BLaER1 (cell line): ENCODE measurements around the gene ROCK2.
A peak's percentile ranks its signal among the peaks of the same experiment; 100 is the strongest.
"Not testable (repeated sequence)": the region's sequence is repeated elsewhere in the genome, so short reads cannot be mapped to it uniquely, and the experiment has no call there.

Experiments
- H3K27ac ChIP-seq: shearing (Covaris generic); formaldehyde crosslinking; 2 replicates; pipeline ENCODE4 v1.8.1; 2022
- H3K27me3 ChIP-seq: shearing (Covaris generic); formaldehyde crosslinking; 2 replicates; pipeline ENCODE4 v1.8.1; 2022
- H3K36me3 ChIP-seq: shearing (Covaris generic); formaldehyde crosslinking; 2 replicates; pipeline ENCODE4 v1.8.1; 2022
- H3K4me1 ChIP-seq: shearing (Covaris generic); formaldehyde crosslinking; 2 replicates; pipeline ENCODE4 v1.8.1; 2022
- H3K4me2 ChIP-seq: shearing (Covaris generic); formaldehyde crosslinking; 2 replicates; pipeline ENCODE4 v1.8.1; 2022
- H3K4me3 ChIP-seq: shearing (Covaris generic); formaldehyde crosslinking; 2 replicates; pipeline ENCODE4 v1.8.1; 2022
- H3K9ac ChIP-seq: shearing (Covaris generic); formaldehyde crosslinking; 2 replicates; pipeline ENCODE4 v1.8.1; 2022
- H3K9me3 ChIP-seq: shearing (Covaris generic); formaldehyde crosslinking; 2 replicates; pipeline ENCODE4 v1.8.1; 2022
- H4K20me1 ChIP-seq: shearing (Covaris generic); formaldehyde crosslinking; 2 replicates; pipeline ENCODE4 v1.8.1; 2022
- Cebpa-rat ChIP-seq: shearing (Covaris generic); IDR thresholded peaks from 2 replicates; pipeline ENCODE4 v1.8.1; 2022

Gene ROCK2

DNA sequence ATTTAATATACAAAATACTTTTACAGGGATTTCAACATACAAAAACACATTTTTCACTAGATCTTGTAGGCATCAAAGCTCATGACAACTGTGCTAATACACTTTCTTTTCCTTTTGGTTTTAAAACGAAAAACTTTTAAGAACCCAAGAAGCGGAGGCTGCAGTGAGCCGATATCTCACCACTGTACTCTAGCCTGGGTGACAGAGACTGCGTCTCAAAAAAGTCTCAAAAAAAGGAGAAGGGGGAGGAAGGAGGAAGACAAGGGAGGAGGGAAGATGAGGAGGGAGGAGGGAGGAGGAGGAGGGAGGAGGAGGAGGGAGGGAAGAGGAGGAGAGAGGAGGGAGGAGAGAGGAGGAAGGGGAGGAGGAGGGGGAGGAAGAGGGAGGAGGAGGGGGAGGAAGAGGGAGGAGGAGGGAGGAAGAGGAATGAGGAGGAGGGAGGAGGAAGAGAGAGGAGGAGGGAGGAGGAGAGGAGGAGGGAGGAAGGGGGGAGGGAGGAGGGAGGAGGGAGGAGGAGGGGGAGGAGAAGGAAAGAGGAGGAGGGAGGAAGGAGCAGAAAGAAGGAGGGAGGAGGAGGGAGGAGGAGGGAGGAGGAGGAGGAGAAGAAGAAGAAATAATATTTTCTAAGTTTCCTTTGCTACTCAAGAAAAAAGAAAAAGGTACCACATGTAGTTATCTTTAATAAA, 13.8 kb downstream of the ROCK2 start:
- peaks cover 14% of the 10 kb centered on the region; the same call in 1 of the 2 replicates for H3K4me1 ChIP-seq
- no peak for TF ChIP-seq Cebpa-rat
- H3K27ac ChIP-seq, result no peak overlapping the region
- H3K36me3 ChIP-seq, result peaks cover 19% of the 10 kb centered on the region
- no peak overlapping the region for H3K4me2 ChIP-seq
- H4K20me1 ChIP-seq, result peaks cover 71% of the 10 kb centered on the region
- no peak overlapping the region for H3K4me3 ChIP-seq
- no peak overlapping the region for H3K9ac ChIP-seq
- no peaks in the 10 kb centered on the region for H3K27me3 ChIP-seq
- H3K9me3 ChIP-seq, result peaks cover 33% of the 10 kb centered on the region

DNA sequence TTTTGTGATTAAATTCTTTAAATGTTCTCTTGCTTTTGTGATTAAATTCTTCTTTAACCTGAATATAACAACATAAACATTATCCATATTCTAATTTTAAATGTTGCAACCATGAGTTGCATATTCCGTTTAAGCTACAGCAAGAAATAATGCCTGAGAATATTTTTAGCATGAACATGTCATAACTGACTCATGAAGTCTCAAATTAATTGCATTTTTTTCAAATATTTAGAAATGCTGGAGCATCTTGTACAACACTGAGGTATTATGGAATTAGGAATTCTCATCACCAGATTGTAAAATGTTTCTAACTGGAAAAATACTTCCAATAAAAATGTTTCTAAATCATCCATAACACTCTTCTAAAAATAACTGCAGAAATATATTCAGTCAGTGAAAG, 14.7 kb downstream of the ROCK2 start:
- peaks cover 79% of the 10 kb centered on the region for H4K20me1 ChIP-seq
- no peaks in the 10 kb centered on the region for H3K27me3 ChIP-seq
- H3K27ac ChIP-seq, result no peak overlapping the region
- peaks cover 14% of the 10 kb centered on the region; the same call in 1 of the 2 replicates for H3K4me1 ChIP-seq
- H3K4me2 ChIP-seq, result no peak overlapping the region
- peaks cover 33% of the 10 kb centered on the region for H3K9me3 ChIP-seq
- peaks cover 19% of the 10 kb centered on the region for H3K36me3 ChIP-seq
- no peak overlapping the region for H3K9ac ChIP-seq
- no peak overlapping the region for H3K4me3 ChIP-seq
- TF ChIP-seq Cebpa-rat, result no peak

DNA sequence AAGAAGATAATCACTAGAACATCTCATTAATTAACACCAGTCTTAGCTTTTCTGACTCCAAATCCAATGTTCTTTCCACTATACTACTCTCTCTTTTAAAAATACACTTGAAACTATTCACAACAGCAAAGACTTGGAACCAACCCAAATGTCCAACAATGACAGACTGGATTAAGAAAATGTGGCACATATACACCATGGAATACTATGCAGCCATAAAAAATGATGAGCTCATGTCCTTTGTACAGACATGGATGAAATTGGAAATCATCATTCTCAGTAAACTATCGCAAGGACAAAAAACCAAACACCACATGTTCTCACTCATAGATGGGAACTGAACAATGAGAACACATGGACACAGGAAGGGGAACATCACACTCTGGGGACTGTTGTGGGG, 15.9 kb downstream of the ROCK2 start:
- H3K27ac ChIP-seq, H3K4me3 ChIP-seq, H3K9ac ChIP-seq, H3K27me3 ChIP-seq, H3K4me2 ChIP-seq: not testable (repeated sequence)
- H3K4me1 ChIP-seq, result peaks cover 14% of the 10 kb centered on the region; the same call in 1 of the 2 replicates
- peaks cover 14% of the 10 kb centered on the region; the same call in 1 of the 2 replicates for H3K36me3 ChIP-seq
- peaks cover 21% of the 10 kb centered on the region for H3K9me3 ChIP-seq
- H4K20me1 ChIP-seq, result peaks cover 83% of the 10 kb centered on the region

DNA sequence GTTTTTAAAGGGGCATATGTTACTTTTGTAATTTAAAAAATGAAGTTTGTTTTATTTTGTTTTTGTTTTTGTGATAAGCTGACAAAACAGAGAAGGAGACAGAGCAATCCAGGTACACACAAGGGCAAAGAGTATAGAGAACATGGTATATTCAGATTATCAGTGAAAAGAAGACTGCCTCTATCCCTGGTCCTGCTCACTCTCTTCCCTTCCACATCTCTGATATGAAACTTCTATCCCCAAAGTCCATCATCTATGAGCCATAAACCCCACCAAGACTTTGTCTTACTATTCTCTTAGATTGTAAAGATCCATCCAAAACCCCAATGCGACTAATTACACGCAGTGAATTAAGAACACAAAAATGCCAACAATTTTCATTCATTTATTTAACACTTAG, 16.6 kb downstream of the ROCK2 start:
- no peak for TF ChIP-seq Cebpa-rat
- H3K27ac ChIP-seq, result no peak overlapping the region
- no peak overlapping the region for H3K9ac ChIP-seq
- no peak overlapping the region for H3K4me2 ChIP-seq
- H3K4me1 ChIP-seq, result peaks cover 20% of the 10 kb centered on the region
- peaks cover 13% of the 10 kb centered on the region; the same call in 1 of the 2 replicates for H3K36me3 ChIP-seq
- H4K20me1 ChIP-seq, result peaks cover 83% of the 10 kb centered on the region
- H3K27me3 ChIP-seq, result no peaks in the 10 kb centered on the region
- no peak overlapping the region for H3K4me3 ChIP-seq
- H3K9me3 ChIP-seq, result peaks cover 16% of the 10 kb centered on the region

DNA sequence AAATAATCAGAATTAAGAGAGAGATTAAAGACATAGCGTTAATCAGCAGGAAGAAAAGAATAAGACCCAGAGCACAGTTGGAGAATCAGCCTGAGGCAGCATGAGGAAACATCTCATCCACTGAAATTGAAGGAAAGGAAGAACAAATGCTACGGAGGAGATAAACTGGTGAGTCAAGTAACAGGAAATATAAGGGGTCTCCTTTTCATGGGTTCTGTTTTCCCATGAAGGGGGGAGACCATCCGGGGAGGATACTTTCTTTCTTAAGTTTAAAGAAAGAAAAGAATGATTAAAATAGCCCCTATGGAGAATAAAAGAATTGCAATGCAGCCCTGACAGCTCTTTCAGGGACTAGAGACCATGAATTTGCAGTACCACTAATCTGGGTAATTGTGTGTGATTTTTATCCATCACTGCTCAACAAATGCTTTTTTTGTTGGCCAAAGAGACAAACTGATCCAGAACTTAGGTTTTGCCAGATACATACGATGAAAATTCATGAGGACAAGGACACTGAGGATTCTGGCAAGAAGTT, 17.7 kb downstream of the ROCK2 start:
- Histone ChIP-seq H3K4me3 (no peak overlapping the region), H4K20me1 (peaks cover 82% of the 10 kb centered on the region), H3K4me2 (peak overlapping the region; percentile 23; the same call in 1 of the 2 replicates)

DNA sequence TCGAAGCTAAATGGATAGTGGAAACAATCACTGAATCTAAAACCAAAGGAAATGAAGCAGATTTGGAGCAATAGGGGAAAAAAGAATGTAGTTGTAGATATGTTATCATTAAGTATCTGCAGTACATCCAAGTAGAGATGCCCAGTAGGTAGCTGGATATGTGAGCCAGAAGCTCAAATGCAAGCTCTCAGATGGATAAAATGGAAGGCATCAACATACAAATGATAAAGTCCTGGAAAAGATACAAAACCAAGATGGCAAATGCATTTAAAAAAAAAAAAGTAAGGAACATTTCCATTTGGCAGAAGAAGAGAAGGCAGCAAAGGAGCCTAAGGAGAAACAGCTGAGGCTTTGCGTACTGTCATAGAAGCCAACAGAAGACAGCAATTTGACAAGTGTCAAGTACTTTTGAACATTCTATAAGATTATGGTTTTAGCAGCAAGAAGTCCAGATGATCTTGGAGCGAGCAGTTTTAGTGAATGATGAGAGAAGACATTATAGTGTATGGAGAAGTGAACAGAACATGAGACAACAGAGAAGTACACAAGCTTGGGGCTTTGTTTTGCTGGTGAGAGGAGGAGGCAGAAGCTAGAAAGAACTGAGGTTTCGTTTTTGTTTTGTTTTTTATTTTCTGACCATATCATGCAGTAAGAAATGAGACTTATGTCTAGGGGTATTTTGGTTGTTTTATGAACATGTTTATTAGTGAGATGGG, 18.3 kb downstream of the ROCK2 start:
- Histone ChIP-seq H3K4me1 (peaks cover 26% of the 10 kb centered on the region), H3K27ac (no peak overlapping the region), H4K20me1 (peaks cover 84% of the 10 kb centered on the region), H3K4me3 (no peak overlapping the region), H3K9ac (no peak overlapping the region), H3K36me3 (0 out of 2 replicates have a peak, but pooled peaks cover 2% of the 10 kb centered on the region), H3K4me2 (peak overlapping the region; percentile 23; the same call in 1 of the 2 replicates), H3K9me3 (peaks cover 3% of the 10 kb centered on the region), H3K27me3 (no peaks in the 10 kb centered on the region)
- TF ChIP-seq Cebpa-rat, result no peak

More for the DNA sequence above, 17.7 kb downstream of the ROCK2 start:
- Histone ChIP-seq H3K9ac (no peak overlapping the region), H3K27ac (no peak overlapping the region), H3K36me3 (peaks cover 3% of the 10 kb centered on the region; the same call in 1 of the 2 replicates), H3K9me3 (peaks cover 5% of the 10 kb centered on the region), H3K27me3 (no peaks in the 10 kb centered on the region), H3K4me1 (peaks cover 26% of the 10 kb centered on the region)
- TF ChIP-seq Cebpa-rat, result no peak

DNA sequence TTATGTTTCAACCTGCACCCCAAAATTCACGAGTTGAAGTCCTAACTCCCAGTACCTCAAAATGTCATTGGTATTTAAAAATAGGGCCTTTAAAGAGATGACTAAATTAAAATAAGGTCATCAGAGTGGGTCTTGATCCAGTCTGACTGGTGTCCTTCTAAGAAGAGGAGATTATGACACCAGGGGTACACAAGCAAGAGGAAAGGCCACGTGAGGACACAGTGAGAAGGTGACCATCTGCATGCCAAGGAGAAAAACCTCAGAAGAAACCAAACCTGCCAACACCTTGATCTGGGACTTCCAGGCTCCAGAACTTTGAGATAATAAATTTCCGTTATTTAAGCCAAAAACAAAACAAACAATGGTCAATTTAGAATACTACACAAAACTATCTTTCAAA, 22.6 kb downstream of the ROCK2 start:
- TF ChIP-seq Cebpa-rat, result no peak
- 0 out of 2 replicates have a peak, but pooled peaks cover 5% of the 10 kb centered on the region for H3K36me3 ChIP-seq
- no peak overlapping the region for H3K9ac ChIP-seq
- H3K4me1 ChIP-seq, result peaks cover 16% of the 10 kb centered on the region
- H3K27me3 ChIP-seq, result no peaks in the 10 kb centered on the region
- H3K27ac ChIP-seq, result no peak overlapping the region
- peaks cover 66% of the 10 kb centered on the region for H4K20me1 ChIP-seq
- H3K9me3 ChIP-seq, result peaks cover 16% of the 10 kb centered on the region
- no peak overlapping the region for H3K4me3 ChIP-seq
- H3K4me2 ChIP-seq, result no peak overlapping the region

DNA sequence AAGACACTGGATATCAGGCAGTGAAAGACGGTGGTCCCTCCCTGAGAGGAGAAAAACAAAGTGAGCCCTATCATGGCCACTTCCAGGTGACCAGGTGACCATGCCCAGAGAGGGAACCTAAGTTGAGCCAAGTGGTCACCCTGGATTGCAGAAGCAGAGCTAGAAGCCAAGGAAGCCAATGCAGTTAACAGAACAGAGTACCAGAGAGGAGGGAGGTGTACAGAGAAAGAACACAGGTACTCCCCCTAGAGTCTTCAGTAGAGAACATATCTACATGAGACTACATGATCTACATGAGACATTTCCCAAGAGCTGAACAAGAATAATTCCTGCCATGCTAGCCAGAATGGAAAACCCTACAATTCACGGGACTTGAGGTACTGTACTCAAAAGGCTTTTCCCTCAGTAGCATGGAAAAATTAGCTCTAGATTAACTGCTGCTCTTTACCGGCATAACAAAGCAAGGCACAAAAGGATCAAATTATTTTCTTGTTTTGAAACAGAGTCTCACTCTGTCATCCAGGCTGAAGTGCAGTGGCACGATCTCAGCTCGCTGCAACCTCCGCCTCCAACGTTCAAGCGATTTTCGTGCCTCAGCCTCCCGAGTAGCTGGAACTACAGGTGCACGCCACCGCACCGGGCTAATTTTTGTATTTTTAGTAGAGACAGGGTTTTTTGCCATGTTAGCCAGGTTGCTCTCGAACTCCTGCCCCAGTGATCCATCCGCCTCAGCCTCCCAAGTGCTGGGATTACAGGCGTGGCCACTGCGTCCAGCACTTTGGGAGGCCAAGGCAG, 23.5 kb downstream of the ROCK2 start:
- no peak overlapping the region for H3K4me2 ChIP-seq
- H3K4me3 ChIP-seq, result no peak overlapping the region
- H3K27ac ChIP-seq, result no peak overlapping the region
- peaks cover 12% of the 10 kb centered on the region; the same call in 1 of the 2 replicates for H3K4me1 ChIP-seq
- H4K20me1 ChIP-seq, result peaks cover 66% of the 10 kb centered on the region
- H3K36me3 ChIP-seq, result 0 out of 2 replicates have a peak, but pooled peaks cover 5% of the 10 kb centered on the region
- no peak for TF ChIP-seq Cebpa-rat
- no peak overlapping the region for H3K9ac ChIP-seq
- peaks cover 16% of the 10 kb centered on the region for H3K9me3 ChIP-seq
- H3K27me3 ChIP-seq, result no peaks in the 10 kb centered on the region

DNA sequence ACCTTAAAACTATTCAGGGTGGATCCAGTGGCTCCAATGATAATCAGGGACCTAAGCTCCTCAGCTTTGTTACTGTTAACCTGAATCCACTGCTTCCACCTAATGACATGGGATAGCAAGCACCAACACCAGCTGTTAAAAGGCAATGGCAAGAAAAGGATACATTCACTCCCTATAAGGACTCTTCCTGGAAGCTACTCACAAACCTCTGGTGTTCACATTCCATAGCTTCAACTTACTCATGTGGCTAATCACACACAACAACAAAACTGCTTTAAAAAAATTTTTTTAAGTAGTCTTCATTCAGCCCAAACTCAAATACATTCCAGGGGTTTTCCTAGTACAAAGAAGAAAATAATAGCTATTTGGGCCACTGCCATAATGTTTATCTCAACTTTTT, 24.5 kb downstream of the ROCK2 start:
- no peak overlapping the region for H3K4me3 ChIP-seq
- H3K9ac ChIP-seq, result no peak overlapping the region
- H3K4me1 ChIP-seq, result peaks cover 12% of the 10 kb centered on the region; the same call in 1 of the 2 replicates
- H3K27ac ChIP-seq, result no peak overlapping the region
- peaks cover 66% of the 10 kb centered on the region for H4K20me1 ChIP-seq
- peaks cover 16% of the 10 kb centered on the region for H3K9me3 ChIP-seq
- no peak for TF ChIP-seq Cebpa-rat
- H3K27me3 ChIP-seq, result no peaks in the 10 kb centered on the region
- H3K4me2 ChIP-seq, result no peak overlapping the region
- H3K36me3 ChIP-seq, result 0 out of 2 replicates have a peak, but pooled peaks cover 5% of the 10 kb centered on the region
